C4-2B (cell line): ENCODE measurements around the gene ZNF107.

ENCODE experiments used
- ZFX ChIP-seq: fragments of 450-650 bp; IDR thresholded peaks from 2 replicates; pipeline ENCODE4 v1.6.1; 2017
- TF ChIP-seq, protein P1 (sequence below): fragments of 450-650 bp; conservative IDR thresholded peaks from 2 replicates; pipeline ENCODE4 v1.5.1; 2017; ENCODE audit warnings: mild to moderate bottlenecking

- TF ChIP-seq, protein P1, sequence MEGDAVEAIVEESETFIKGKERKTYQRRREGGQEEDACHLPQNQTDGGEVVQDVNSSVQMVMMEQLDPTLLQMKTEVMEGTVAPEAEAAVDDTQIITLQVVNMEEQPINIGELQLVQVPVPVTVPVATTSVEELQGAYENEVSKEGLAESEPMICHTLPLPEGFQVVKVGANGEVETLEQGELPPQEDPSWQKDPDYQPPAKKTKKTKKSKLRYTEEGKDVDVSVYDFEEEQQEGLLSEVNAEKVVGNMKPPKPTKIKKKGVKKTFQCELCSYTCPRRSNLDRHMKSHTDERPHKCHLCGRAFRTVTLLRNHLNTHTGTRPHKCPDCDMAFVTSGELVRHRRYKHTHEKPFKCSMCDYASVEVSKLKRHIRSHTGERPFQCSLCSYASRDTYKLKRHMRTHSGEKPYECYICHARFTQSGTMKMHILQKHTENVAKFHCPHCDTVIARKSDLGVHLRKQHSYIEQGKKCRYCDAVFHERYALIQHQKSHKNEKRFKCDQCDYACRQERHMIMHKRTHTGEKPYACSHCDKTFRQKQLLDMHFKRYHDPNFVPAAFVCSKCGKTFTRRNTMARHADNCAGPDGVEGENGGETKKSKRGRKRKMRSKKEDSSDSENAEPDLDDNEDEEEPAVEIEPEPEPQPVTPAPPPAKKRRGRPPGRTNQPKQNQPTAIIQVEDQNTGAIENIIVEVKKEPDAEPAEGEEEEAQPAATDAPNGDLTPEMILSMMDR = peak; percentile 69
- no peak for TF ChIP-seq ZFX
These were observed 47.0 kb upstream of the ZNF107 start for GRCh38 chr7:64618785-64619456.
